PC-9 (cell line): ENCODE results near the gene UST.

Experiments
- CTCF ChIP-seq: fragments of 200-600 bp; sonication (generic); conservative IDR thresholded peaks from 2 replicates; pipeline ENCODE4 v1.6.1; 2017; ENCODE audit warnings: mixed run types, antibody characterized with exemption, mild to moderate bottlenecking, moderate library complexity
- EZH2 ChIP-seq: fragments of 200-600 bp; sonication (generic); IDR thresholded peaks from 2 replicates; pipeline ENCODE4 v1.8.0; 2017; ENCODE audit warnings: antibody characterized with exemption, low read depth

- TF ChIP-seq EZH2 (no peak), CTCF (no peak)
These were observed 312.7 kb downstream of the UST start for GRCh38 chr6:149059557-149059956.
